ENCODE data around the gene PTCSC3. TPM values are rescaled to one million over a fixed set of nuclear protein-coding genes. Genes with fewer than 3 reads are reported as not detected.

PTCSC3 gene
- total and polyA plus RNA-seq, 2 of the 13 experiments (the other 11 are each of a cell fraction or from before 2014, with no cell fraction given) = not detected

DNA sequence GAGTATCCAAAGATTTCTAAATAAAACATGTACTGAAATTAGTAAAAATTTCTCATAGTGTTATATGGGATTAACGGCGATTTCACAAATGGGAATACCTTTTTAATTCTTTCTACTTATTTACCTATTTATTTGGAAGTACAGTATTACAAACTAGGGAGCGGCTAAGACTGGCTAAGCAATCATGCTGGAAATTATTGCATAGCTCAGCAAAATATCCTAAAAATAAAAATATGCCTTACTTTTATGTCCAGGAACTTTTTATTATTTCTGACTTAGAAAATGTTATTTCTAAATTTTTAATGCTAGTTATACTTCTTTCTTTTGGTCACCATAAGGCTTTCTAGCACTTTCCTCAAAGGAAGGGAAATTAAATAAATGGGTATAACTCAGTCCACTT is 36.5 kb upstream of the PTCSC3 start (continued):
- TF ChIP-seq, protein P1, sequence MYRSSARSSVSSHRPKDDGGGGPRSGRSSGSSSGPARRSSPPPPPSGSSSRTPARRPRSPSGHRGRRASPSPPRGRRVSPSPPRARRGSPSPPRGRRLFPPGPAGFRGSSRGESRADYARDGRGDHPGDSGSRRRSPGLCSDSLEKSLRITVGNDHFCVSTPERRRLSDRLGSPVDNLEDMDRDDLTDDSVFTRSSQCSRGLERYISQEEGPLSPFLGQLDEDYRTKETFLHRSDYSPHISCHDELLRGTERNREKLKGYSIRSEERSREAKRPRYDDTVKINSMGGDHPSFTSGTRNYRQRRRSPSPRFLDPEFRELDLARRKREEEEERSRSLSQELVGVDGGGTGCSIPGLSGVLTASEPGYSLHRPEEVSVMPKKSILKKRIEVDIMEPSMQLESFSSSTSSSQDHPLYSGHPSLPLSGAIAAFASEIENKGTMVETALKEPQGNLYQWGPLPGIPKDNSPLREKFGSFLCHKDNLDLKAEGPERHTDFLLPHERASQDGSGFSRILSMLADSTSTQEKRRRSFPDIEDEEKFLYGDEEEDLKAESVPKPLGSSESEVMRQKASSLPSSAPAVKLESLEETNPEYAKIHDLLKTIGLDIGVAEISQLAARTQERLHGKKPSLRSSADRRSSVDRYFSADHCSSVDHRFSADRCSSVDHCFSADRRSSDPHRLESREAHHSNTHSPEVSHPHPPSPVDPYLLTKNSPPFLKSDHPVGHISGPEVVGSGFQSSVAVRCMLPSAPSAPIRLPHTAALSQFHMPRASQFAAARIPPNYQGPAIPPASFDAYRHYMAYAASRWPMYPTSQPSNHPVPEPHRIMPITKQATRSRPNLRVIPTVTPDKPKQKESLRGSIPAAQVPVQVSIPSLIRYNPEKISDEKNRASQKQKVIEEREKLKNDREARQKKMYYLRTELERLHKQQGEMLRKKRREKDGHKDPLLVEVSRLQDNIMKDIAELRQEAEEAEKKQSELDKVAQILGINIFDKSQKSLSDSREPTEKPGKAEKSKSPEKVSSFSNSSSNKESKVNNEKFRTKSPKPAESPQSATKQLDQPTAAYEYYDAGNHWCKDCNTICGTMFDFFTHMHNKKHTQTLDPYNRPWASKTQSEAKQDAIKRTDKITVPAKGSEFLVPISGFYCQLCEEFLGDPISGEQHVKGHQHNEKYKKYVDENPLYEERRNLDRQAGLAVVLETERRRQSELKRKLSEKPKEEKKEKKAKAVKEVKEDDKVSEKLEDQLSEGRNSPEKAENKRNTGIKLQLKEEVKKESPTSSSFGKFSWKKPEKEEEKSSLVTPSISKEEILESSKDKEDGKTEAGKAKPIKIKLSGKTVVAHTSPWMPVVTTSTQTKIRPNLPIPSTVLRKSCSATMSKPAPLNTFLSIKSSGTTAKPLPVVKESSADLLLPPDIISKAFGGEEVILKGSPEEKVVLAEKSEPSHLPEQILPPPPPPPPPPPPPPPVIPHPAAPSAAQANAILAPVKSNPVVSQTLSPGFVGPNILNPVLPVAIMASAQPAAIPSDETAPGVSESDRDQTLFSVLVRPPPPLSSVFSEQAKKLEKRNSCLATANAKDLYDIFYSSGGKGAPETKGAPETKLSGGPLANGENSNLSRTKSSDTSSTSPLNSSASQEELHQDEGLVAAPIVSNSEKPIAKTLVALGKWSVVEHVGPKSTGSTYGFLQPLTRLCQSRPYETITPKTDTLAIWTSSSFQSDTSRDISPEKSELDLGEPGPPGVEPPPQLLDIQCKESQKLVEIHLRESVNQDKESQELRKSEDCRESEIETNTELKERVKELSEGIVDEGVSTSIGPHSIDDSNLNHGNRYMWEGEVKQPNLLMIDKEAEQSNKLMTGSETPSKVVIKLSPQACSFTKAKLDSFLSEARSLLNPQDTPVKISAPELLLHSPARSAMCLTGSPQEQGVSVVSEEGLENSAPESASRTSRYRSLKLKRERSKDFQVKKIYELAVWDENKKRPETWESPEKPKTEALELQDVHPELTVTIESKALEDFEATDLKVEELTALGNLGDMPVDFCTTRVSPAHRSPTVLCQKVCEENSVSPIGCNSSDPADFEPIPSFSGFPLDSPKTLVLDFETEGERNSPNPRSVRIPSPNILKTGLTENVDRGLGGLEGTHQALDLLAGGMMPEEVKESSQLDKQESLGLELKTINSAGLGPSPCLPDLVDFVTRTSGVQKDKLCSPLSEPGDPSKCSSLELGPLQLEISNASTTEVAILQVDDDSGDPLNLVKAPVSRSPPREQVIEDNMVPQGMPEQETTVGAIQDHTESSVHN (CRISPR knock-in tag; IDR thresholded peaks at IDR 0.05) = no peak
- TF ChIP-seq ZNF451 (CRISPR knock-in tag; IDR thresholded peaks at IDR 0.05) = no peak
- peak; percentile 98 to 100 for TF ChIP-seq MAFK (conservative IDR thresholded peaks at IDR 0.05 in 1 of 2, IDR thresholded peaks at IDR 0.05 in 1 of 2; ENCODE audit: low read length in 2 of 2)
- TF ChIP-seq ZNF12 (CRISPR knock-in tag; IDR thresholded peaks at IDR 0.05) = no peak
- TF ChIP-seq, protein P2, sequence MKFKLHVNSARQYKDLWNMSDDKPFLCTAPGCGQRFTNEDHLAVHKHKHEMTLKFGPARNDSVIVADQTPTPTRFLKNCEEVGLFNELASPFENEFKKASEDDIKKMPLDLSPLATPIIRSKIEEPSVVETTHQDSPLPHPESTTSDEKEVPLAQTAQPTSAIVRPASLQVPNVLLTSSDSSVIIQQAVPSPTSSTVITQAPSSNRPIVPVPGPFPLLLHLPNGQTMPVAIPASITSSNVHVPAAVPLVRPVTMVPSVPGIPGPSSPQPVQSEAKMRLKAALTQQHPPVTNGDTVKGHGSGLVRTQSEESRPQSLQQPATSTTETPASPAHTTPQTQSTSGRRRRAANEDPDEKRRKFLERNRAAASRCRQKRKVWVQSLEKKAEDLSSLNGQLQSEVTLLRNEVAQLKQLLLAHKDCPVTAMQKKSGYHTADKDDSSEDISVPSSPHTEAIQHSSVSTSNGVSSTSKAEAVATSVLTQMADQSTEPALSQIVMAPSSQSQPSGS (CRISPR knock-in tag; IDR thresholded peaks at IDR 0.05) = no peak

Data from HepG2 (cell line).